ENCODE measurements around the gene POMT1.
"Not testable (repeated sequence)": the region's sequence is repeated elsewhere in the genome, so short reads cannot be mapped to it uniquely, and the experiment has no call there.

The POMT1 gene

DNA sequence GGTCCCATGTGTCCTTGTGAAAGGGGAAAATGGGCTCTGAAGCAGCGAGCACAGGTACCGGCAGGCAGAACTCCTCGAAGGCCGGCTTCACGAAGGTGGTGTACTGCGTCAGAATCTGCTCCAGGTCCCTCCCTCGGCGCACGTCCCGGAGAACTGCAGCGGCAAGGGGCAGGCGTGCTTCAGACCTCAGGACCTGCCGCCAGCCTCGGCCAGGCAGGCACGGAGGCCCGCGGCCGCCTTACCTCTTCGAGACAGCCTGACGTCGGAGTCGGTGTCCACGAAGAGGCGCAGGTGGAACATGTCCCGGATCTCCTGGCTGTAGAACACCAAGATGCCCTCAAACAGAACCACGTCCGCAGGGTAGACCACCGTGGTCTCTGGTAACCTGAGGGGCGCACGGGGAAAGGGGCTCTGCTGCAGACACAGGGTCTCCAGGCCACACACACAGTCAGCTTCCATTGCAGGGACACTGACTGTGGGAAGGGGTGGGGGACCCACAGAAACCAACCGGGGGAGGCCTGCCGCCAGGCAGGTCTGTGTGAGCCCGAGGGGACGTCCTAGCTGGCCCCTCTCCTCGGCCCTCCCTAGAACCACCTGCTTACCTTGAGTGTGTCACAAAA is 26.3 kb downstream of the POMT1 start:
- DNase-seq = no peak

GRCh38 chr9:131529597-131530545 is 27.2 kb downstream of the POMT1 start:
- no peak for DNase-seq

GRCh38 chr9:131530546-131530919 is 27.8 kb downstream of the POMT1 start:
- no peak for DNase-seq

GRCh38 chr9:131530920-131531832 is 28.5 kb downstream of the POMT1 start, which contains the start of gene UCK1:
TSS of gene UCK1 (minus strand) at chr9:131531263. CDS start at chr9:131531174, 89 bp downstream.
- DNase-seq = peak; percentile 17 to 65 (median 38)

DNA sequence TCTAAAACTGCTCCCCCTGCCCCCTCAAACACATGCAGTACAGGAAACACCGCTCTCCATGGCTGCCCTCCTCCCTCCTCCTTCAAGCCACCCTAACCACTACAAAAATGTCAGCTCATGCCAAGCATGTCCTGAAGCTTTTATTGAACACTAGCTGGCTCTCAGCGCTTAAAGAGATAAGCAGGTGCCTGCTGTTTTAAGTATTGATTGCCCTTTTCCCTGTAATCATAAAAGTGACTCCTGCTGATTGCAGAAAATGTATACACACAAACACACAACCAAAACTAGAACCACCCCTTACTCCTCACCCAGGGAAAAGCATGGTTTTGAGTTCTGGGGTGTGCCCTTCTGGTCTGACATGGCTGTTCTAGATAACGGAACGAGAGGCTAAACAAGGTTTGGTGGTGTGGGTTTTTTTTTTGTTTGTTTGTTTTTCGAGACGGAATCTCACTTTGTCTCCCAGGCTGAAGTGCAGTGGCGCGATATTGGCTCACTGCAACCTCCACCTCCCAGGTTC is 32.1 kb downstream of the POMT1 start:
- DNase-seq = peak in 1 of 4 experiments; percentile 7

DNA sequence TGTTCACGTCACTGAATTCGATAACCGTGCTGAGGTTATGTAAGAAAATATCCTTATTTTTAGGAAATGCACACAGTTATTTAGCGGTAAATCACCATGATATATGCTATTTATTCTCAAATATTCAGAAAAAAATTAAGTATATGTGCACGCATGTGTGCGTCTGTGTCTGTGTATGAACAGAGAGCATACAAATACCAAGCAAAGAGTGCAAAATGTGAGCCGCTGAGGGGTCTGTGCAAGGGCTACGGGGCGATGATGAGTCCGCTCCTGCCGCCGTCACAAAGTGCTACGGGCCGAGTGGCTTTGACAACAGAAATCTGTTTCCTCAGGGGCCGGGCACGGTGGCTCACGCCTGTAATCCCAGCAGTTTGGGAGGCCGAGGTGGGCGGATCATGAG is 35.2 kb downstream of the POMT1 start:
- DNase-seq = no peak

GRCh38 chr9:131539223-131539923 is 36.7 kb downstream of the POMT1 start:
- no peak for DNase-seq

- no peak for DNase-seq
Observed at GRCh38 chr9:131543141-131543540, 40.4 kb downstream of the POMT1 start.

GRCh38 chr9:131545003-131545785 is 42.5 kb downstream of the POMT1 start, which contains the start of gene PRRT1B:
TSS of gene PRRT1B (plus strand) at chr9:131545523. CDS start at chr9:131545616, 93 bp downstream.
- no peak for DNase-seq

- DNase-seq = no peak
Observed at GRCh38 chr9:131545786-131546335, 43.1 kb downstream of the POMT1 start.

- DNase-seq = no peak
Observed at GRCh38 chr9:131546336-131547084, 43.8 kb downstream of the POMT1 start.

- DNase-seq = not testable (repeated sequence)
Observed at GRCh38 chr9:131549186-131549585, 46.5 kb downstream of the POMT1 start.

DNA sequence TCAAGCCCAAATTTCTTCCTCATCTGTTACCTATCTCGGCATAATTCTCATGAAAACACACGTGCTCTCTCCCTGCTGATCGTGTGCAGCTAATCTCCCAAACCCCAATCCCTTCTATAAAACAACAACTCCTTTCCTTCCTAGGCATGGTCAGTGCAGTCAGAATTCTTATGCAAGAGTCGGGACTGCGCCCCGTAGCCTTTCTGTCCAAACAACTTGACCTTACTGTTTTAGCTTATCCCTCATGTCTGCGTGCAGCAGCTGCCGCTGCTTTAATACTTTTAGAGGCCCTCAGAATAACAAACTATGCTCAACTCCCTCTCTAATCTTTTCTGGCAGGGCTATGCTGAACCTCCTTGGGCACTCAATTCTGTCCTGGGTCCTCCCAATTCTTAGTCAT is 47.7 kb downstream of the POMT1 start:
- not testable (repeated sequence) for DNase-seq

DNA sequence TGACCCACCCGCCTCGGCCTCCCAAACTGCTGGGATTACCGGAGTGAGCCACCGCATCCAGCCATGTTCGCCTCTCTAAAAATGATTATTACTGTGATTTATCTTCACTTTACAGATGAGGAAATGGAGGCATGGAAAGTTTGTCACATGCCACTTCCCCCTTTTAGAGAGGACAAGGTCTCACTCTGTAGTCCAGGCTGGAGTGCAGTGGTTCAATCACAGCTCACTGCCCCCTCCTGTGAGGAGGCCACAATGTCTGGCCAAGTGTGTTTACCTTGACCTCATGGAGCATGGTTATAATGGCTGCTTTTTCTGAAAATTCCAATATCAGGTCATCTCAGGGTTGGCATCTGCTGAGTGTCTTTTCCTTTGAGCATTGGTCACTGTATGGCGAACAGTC is 49.3 kb downstream of the POMT1 start:
- no peak for DNase-seq

GRCh38 chr9:131554087-131554842 is 51.5 kb downstream of the POMT1 start:
- no peak for DNase-seq

- DNase-seq = no peak
Observed at GRCh38 chr9:131554843-131555351, 52.2 kb downstream of the POMT1 start.

DNA sequence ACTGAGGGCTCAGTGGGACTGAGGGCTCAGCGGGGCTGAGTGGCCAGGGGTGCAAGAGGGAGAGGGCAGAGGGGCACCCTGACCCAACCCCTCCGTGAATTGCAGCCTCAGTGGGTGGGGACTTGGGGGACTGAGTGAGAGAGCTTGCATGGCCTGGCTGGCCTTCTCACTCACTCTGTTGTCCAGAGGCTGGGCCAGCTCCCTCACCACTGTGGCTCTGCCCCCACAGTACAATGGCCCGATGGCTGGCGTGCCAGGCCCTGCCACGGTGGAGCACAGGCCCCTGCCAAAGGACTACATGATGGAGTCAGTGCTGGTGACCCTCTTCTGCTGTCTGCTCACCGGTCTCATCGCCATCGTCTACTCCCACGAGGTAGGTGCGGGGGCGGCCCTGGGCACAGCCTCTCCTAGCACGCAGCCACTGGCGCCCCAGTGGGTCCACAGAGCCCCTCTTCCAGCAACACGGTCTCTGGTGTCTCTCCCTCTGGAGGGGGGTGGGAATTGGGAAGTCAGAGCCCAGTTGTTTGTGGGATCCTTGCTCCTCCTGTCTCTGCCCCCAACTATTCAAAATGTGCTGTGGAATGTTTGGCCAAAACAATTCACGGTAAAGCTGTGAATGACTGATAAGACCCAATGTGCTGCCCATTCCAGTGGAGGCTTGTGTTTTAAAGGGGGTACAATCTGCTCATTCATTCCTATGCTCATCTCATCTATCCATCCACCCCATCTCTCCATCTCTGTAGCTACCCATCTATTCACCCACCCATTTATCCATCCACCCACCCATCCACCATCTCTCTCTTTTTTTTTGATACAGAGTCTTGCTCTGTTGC is 53.3 kb downstream of the POMT1 start:
- no peak for DNase-seq
